ENCODE data around the gene ATXN7L1. TPM values are rescaled to one million over a fixed set of nuclear protein-coding genes. Genes with fewer than 3 reads are reported as not detected.

Gene ATXN7L1
- total and polyA plus RNA-seq, 2 donors = 7.2 to 7.8 TPM

DNA sequence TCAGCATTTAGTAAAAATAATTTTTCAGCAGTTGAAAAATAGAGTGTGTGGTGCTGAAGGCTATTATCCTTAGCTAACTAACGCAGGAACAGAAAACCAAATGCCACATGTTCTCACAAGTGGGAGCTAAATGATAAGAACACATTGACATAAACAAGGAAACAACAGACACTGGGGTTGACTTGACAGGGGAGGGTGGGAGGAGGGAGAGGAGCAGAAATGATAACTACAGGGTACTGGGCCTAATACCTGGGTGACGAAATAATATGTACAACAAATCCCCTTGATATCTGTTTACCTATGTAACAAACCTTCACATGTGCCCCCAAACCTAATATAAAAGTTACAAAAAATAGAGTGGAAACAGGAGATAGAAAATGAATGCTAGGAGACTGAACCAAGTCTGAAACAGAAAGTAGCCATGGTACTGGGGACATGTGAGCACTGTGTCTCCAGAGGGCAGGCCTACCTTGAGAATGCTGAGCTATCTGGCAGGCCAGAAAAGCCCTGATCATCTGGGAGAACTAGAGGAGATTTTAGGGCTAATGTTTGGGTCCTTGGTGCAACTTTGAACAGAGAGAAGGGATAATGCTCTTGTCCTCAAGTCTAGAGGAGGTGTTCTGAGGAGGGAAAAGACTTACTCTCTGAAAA, 290.4 kb downstream of the ATXN7L1 start:
- no peak overlapping the region for H3K4me3 ChIP-seq (ENCODE audit: low read length in 2 of 2)
- peaks cover 6% of the 10 kb centered on the region in 2 donors for H3K4me1 ChIP-seq (ENCODE audit: control insufficient read depth in 2 of 2, insufficient read depth in 2 of 2, low read length in 2 of 2)
- no peak overlapping the region for H3K27ac ChIP-seq (ENCODE audit: low read depth in 1 of 2, low read length in 1 of 2)
- peaks cover 0 to 9% of the 10 kb centered on the region in 2 donors for H3K27me3 ChIP-seq (ENCODE audit: control insufficient read depth in 2 of 2, insufficient read depth in 1 of 2, low read length in 1 of 2)
- WGBS = 96% methylated on average over 2 of the region's 2 CpGs
- no peak for DNase-seq (ENCODE audit: low read depth in 6 of 9, low spot score in 9 of 9)
- peaks cover 2 to 12% of the 10 kb centered on the region in 2 donors for H3K9me3 ChIP-seq (ENCODE audit: control insufficient read depth in 2 of 2, insufficient read depth in 1 of 2, low read length in 1 of 2)
- H3K36me3 ChIP-seq (ENCODE audit: control insufficient read depth in 2 of 2, insufficient read depth in 2 of 2, low read length in 1 of 2) = no peaks in the 10 kb centered on the region

DNA sequence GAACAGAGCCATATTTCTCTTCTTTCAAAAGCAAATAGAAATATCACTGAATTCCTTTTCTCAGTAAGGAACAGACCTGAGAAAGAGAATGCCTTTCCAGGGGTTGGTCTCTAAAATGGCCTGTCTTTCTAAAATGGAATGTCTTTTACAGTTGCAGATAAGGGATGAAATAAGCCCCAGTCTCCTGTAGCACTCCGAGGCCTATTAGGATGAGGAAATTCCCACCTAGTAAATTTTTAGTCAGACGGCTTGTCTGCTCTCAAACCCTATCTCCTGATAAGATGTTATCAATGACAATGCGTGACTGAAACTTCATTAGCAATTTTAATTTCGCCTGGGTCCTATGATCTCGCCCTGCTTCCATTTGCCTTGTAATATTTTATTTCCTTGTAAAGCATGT, 292.2 kb downstream of the ATXN7L1 start:
- Histone ChIP-seq H3K9me3 (ENCODE audit: control insufficient read depth in 2 of 2, insufficient read depth in 1 of 2, low read length in 1 of 2) (peaks cover 2 to 12% of the 10 kb centered on the region in 2 donors), H3K4me3 (ENCODE audit: low read length in 2 of 2) (no peak overlapping the region), H3K27ac (ENCODE audit: low read depth in 1 of 2, low read length in 1 of 2) (no peak overlapping the region), H3K4me1 (ENCODE audit: control insufficient read depth in 2 of 2, insufficient read depth in 2 of 2, low read length in 2 of 2) (peaks cover 6 to 7% of the 10 kb centered on the region in 2 donors), H3K27me3 (ENCODE audit: control insufficient read depth in 2 of 2, insufficient read depth in 1 of 2, low read length in 1 of 2) (peaks cover 0 to 12% of the 10 kb centered on the region in 2 donors), H3K36me3 (ENCODE audit: control insufficient read depth in 2 of 2, insufficient read depth in 2 of 2, low read length in 1 of 2) (no peaks in the 10 kb centered on the region)
- no peak for DNase-seq (ENCODE audit: low read depth in 6 of 9, low spot score in 9 of 9)
- WGBS = 96% methylated on average over 5 of the region's 5 CpGs

GRCh38 chr7:105583061-105583460, 293.3 kb downstream of the ATXN7L1 start:
- Histone ChIP-seq H3K4me3 (ENCODE audit: low read length in 2 of 2) (no peak overlapping the region), H3K4me1 (ENCODE audit: control insufficient read depth in 2 of 2, insufficient read depth in 2 of 2, low read length in 2 of 2) (peaks cover 6 to 7% of the 10 kb centered on the region in 2 donors), H3K27ac (ENCODE audit: low read depth in 1 of 2, low read length in 1 of 2) (no peak overlapping the region), H3K36me3 (ENCODE audit: control insufficient read depth in 2 of 2, insufficient read depth in 2 of 2, low read length in 1 of 2) (no peaks in the 10 kb centered on the region), H3K27me3 (ENCODE audit: control insufficient read depth in 2 of 2, insufficient read depth in 1 of 2, low read length in 1 of 2) (peaks cover 0 to 12% of the 10 kb centered on the region in 2 donors), H3K9me3 (ENCODE audit: control insufficient read depth in 2 of 2, insufficient read depth in 1 of 2, low read length in 1 of 2) (peaks cover 2 to 12% of the 10 kb centered on the region in 2 donors)
- 92% methylated on average over 39 of the region's 39 CpGs for WGBS
- no peak for DNase-seq (ENCODE audit: low read depth in 6 of 9, low spot score in 9 of 9)

DNA sequence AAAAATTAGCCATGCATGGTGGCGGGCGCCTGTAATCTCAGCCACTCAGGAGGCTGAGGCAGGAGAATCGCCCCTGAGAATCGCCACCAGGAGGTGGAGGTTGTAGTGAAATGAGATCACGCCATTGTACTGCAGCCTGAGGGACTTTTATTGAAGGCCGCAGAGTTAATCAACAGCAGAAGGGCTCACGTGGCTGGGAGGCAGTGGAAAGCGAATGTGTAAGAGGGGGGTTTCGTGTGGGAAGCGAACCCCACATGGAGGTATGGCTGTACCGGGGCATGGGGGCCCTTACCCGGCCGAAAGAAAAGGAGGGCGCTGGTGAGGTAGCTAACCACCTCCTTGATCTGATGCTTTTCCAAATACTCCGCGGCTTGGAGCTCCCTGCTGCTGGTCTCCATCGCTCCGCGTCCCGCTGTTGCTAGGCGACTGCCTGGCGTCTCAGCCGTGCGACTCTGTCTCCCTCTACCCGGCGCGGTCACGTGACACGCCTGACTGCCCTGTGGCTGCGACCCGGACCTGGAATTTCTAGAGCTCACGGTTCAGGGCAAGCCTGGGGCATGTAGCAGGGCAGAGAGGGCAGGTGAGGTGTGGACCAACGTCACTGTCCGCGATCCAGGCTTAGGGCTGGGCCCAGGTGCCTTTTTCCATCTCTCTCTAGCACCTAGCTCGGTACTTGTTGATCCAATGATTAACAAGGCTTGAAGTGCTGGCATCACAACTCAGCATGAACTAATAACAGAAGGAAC, 295.2 kb downstream of the ATXN7L1 start, which contains the start of gene EFCAB10:
Gene EFCAB10, minus strand, starts transcription at position 428 of the 746 bp plus-strand sequence. Its CDS starts 30 bp downstream, at position 398.
- peak; percentile 21 to 74 (median 52) for DNase-seq (ENCODE audit: low read depth in 6 of 9, low spot score in 9 of 9)
- Histone ChIP-seq H3K27ac (ENCODE audit: low read depth in 1 of 2, low read length in 1 of 2) (no peak within 1 kb of the TSS), H3K4me3 (ENCODE audit: low read length in 2 of 2) (peak within 1 kb of the TSS; percentile 31 to 32), H3K4me1 (ENCODE audit: control insufficient read depth in 2 of 2, insufficient read depth in 2 of 2, low read length in 2 of 2) (peaks cover 6 to 7% of the 10 kb centered on the region in 2 donors), H3K27me3 (ENCODE audit: control insufficient read depth in 2 of 2, insufficient read depth in 1 of 2, low read length in 1 of 2) (peaks cover 0 to 12% of the 10 kb centered on the region in 2 donors), H3K9me3 (ENCODE audit: control insufficient read depth in 2 of 2, insufficient read depth in 1 of 2, low read length in 1 of 2) (peaks cover 2 to 12% of the 10 kb centered on the region in 2 donors), H3K36me3 (ENCODE audit: control insufficient read depth in 2 of 2, insufficient read depth in 2 of 2, low read length in 1 of 2) (no peaks in the 10 kb centered on the region)
- WGBS = 18% methylated on average over 36 of the region's 36 CpGs

GRCh38 chr7:105580022-105580740, 296.2 kb downstream of the ATXN7L1 start:
- WGBS = 94% methylated on average over 22 of the region's 22 CpGs
- Histone ChIP-seq H3K36me3 (ENCODE audit: control insufficient read depth in 2 of 2, insufficient read depth in 2 of 2, low read length in 1 of 2) (no peaks in the 10 kb centered on the region), H3K4me3 (ENCODE audit: low read length in 2 of 2) (no peak overlapping the region), H3K27ac (ENCODE audit: low read depth in 1 of 2, low read length in 1 of 2) (no peak overlapping the region), H3K4me1 (ENCODE audit: control insufficient read depth in 2 of 2, insufficient read depth in 2 of 2, low read length in 2 of 2) (peaks cover 6 to 7% of the 10 kb centered on the region in 2 donors), H3K27me3 (ENCODE audit: control insufficient read depth in 2 of 2, insufficient read depth in 1 of 2, low read length in 1 of 2) (peaks cover 0 to 12% of the 10 kb centered on the region in 2 donors), H3K9me3 (ENCODE audit: control insufficient read depth in 2 of 2, insufficient read depth in 1 of 2, low read length in 1 of 2) (peaks cover 2 to 12% of the 10 kb centered on the region in 2 donors)
- no peak for DNase-seq (ENCODE audit: low read depth in 6 of 9, low spot score in 9 of 9)

DNA sequence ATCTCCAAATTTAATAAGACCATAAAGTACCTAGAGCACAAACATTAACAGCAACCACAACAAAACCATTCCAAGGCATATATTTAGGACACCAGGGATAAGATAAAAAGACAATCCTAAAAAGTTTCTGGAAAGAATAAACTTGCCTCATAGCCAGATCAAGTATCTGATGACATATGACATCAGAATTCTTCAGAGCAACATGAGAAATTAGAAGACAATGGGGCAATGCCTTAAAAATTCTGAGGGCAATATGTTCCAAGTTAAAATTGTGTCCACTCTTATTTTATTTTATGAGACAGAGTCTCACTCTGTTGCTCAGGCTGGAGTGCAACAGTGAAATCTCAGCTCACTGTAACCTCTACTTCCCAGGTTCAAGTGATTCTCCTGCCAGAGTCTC, 297.9 kb downstream of the ATXN7L1 start:
- no peak for DNase-seq (ENCODE audit: low read depth in 6 of 9, low spot score in 9 of 9)
- Histone ChIP-seq H3K27me3 (ENCODE audit: control insufficient read depth in 2 of 2, insufficient read depth in 1 of 2, low read length in 1 of 2) (peaks cover 0 to 12% of the 10 kb centered on the region in 2 donors), H3K27ac (ENCODE audit: low read depth in 1 of 2, low read length in 1 of 2) (no peak overlapping the region), H3K4me1 (ENCODE audit: control insufficient read depth in 2 of 2, insufficient read depth in 2 of 2, low read length in 2 of 2) (peaks cover 6 to 7% of the 10 kb centered on the region in 2 donors), H3K36me3 (ENCODE audit: control insufficient read depth in 2 of 2, insufficient read depth in 2 of 2, low read length in 1 of 2) (no peaks in the 10 kb centered on the region), H3K9me3 (ENCODE audit: control insufficient read depth in 2 of 2, insufficient read depth in 1 of 2, low read length in 1 of 2) (peaks cover 2 to 10% of the 10 kb centered on the region in 2 donors), H3K4me3 (ENCODE audit: low read length in 2 of 2) (no peak overlapping the region)

- H3K4me3 ChIP-seq (ENCODE audit: low read length in 2 of 2) = no peak overlapping the region
- H3K27me3 ChIP-seq (ENCODE audit: control insufficient read depth in 2 of 2, insufficient read depth in 1 of 2, low read length in 1 of 2) = peaks cover 0 to 10% of the 10 kb centered on the region in 2 donors
- H3K4me1 ChIP-seq (ENCODE audit: control insufficient read depth in 2 of 2, insufficient read depth in 2 of 2, low read length in 2 of 2) = peaks cover 6 to 7% of the 10 kb centered on the region in 2 donors
- 99% methylated on average over 1 of the region's 1 CpG for WGBS
- peaks cover 0 to 4% of the 10 kb centered on the region in 2 donors for H3K9me3 ChIP-seq (ENCODE audit: control insufficient read depth in 2 of 2, insufficient read depth in 1 of 2, low read length in 1 of 2)
- H3K36me3 ChIP-seq (ENCODE audit: control insufficient read depth in 2 of 2, insufficient read depth in 2 of 2, low read length in 1 of 2) = no peaks in the 10 kb centered on the region
- no peak for DNase-seq (ENCODE audit: low read depth in 6 of 9, low spot score in 9 of 9)
- no peak overlapping the region for H3K27ac ChIP-seq (ENCODE audit: low read depth in 1 of 2, low read length in 1 of 2)
These were observed 299.1 kb downstream of the ATXN7L1 start for GRCh38 chr7:105577251-105577650.

DNA sequence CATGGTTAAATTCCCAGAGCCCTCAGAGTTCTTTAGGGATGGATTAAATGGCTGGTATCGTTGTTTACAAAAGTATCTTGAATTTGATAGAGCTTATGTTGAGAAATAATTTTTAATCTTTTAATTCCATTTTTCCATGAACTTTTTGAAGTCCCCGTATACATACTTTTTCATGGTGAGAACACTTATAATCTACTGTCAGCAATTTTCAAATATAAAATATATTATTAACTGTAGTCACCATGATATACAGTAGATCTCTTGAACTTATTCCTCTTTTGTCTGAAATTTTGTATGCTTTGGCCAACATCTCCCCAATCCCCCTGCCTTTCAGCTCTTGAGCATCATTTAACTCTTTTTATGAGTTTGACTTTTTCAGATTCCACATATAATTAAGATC, 304.5 kb downstream of the ATXN7L1 start:
- Histone ChIP-seq H3K27me3 (ENCODE audit: control insufficient read depth in 2 of 2, insufficient read depth in 1 of 2, low read length in 1 of 2) (no peaks in the 10 kb centered on the region), H3K36me3 (ENCODE audit: control insufficient read depth in 2 of 2, insufficient read depth in 2 of 2, low read length in 1 of 2) (peaks cover 11 to 15% of the 10 kb centered on the region in 2 donors), H3K4me3 (ENCODE audit: low read length in 2 of 2) (no peak overlapping the region), H3K4me1 (ENCODE audit: control insufficient read depth in 2 of 2, insufficient read depth in 2 of 2, low read length in 2 of 2) (no peaks in the 10 kb centered on the region), H3K27ac (ENCODE audit: low read depth in 1 of 2, low read length in 1 of 2) (no peak overlapping the region), H3K9me3 (ENCODE audit: control insufficient read depth in 2 of 2, insufficient read depth in 1 of 2, low read length in 1 of 2) (peaks cover 0 to 4% of the 10 kb centered on the region in 2 donors)
- 98% methylated on average over 2 of the region's 2 CpGs for WGBS
- no peak for DNase-seq (ENCODE audit: low read depth in 6 of 9, low spot score in 9 of 9)
